Measurements from ENCODE around the gene YIF1A.

YIF1A gene

DNA sequence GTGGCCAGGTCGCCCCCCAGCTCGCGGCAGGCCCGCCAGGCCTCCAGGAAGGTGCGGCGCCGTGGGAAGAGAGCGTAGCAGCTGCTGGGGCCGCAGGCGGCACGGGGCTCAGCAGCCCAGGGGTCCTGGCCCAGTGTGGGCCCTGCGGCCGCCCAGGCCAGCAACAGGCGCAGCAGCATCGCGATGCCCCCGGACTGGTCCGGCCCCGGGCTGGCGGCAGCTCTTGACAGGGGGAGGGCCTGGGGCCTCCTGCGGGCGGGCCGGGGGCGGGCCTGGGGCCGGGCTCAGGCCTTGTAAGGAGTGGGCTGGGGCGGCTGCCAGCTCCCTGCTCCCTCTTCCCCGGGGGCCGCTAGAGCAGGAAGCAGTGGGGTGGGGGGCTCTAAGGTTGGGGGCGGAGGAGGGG, 27.9 kb upstream of the YIF1A start, which contains the start of gene CD248:
CD248 (minus strand) TSS at position 196 of the 403 bp plus-strand sequence; CDS start at position 179, 17 bp downstream.
- Histone ChIP-seq H3K9ac (ENCODE audit: low read depth in 1 of 2, low read length in 2 of 2) (peak within 1 kb of the TSS; percentile 29 to 32), H3K4me1 (ENCODE audit: control insufficient read depth in 2 of 2, insufficient read depth in 2 of 2, low read length in 2 of 2) (peaks cover 13 to 29% of the 10 kb centered on the region in 2 donors), H3K9me3 (ENCODE audit: control insufficient read depth in 2 of 2, low read length in 2 of 2) (no peaks in the 10 kb centered on the region), H3K27me3 (ENCODE audit: control insufficient read depth in 2 of 2, insufficient read depth in 2 of 2, low read length in 2 of 2) (no peaks in the 10 kb centered on the region), H3K4me3 (ENCODE audit: low read length in 2 of 2) (peak within 1 kb of the TSS; percentile 45 to 65), H3K27ac (ENCODE audit: low read depth in 2 of 2, low read length in 2 of 2) (peak within 1 kb of the TSS; percentile 66 to 84), H3K36me3 (ENCODE audit: control insufficient read depth in 2 of 2, insufficient read depth in 2 of 2, low read length in 2 of 2) (no peaks in the 10 kb centered on the region)

DNA sequence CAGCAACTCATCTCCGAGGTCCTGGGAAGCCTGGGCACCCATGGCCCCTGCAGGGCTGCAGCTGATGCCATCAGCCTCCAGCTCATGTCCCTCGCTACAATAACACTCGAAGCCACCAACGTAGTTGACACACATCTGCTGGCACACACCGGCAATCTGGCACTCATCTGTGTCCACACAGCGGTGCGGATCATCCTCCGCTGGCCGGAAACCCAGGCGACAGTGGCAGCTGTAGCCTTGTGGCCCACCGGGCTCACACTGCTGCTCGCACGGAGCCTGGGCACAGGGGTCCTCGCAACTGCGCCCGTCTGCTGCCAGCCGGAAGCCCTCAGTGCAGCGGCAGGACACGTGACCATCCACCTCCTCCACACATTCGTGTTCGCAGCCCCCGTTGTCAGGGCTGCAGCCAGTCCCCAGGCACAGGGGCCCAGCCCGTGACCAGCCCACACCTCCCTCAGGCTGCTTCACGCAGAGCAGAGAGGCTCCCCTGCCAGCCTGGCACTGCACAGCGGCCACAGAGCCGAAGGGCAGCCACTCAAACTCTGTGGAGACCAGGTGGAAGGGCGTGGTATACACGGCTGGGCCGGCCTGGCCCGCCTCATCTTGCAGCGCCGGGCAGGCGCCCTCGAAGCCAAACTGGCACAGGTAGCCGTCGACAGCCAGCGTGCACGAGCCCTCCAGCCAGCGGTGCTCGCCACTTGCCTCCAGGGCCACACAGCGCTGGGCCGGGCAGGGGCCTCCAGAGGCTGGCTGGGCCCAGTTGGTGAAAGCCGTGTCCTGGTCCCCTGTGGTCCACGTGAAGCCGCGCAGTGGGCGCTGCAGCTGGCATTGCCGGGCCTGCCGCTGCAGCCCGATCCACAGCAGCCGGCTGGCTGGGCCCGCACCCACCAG, 27.2 kb upstream of the YIF1A start:
- Histone ChIP-seq H3K4me3 (ENCODE audit: low read length in 2 of 2) (peak overlapping the region; percentile 45 to 65), H3K4me1 (ENCODE audit: control insufficient read depth in 2 of 2, insufficient read depth in 2 of 2, low read length in 2 of 2) (peaks cover 13 to 30% of the 10 kb centered on the region in 2 donors), H3K27me3 (ENCODE audit: control insufficient read depth in 2 of 2, insufficient read depth in 2 of 2, low read length in 2 of 2) (no peaks in the 10 kb centered on the region), H3K9me3 (ENCODE audit: control insufficient read depth in 2 of 2, low read length in 2 of 2) (no peaks in the 10 kb centered on the region), H3K9ac (ENCODE audit: low read depth in 1 of 2, low read length in 2 of 2) (peak overlapping the region in 1 of 2 donors; percentile 29), H3K36me3 (ENCODE audit: control insufficient read depth in 2 of 2, insufficient read depth in 2 of 2, low read length in 2 of 2) (no peaks in the 10 kb centered on the region), H3K27ac (ENCODE audit: low read depth in 2 of 2, low read length in 2 of 2) (peak overlapping the region in 1 of 2 donors; percentile 84)

GRCh38 chr11:66315498-66315885, 26.5 kb upstream of the YIF1A start:
- no peaks in the 10 kb centered on the region for H3K27me3 ChIP-seq (ENCODE audit: control insufficient read depth in 2 of 2, insufficient read depth in 2 of 2, low read length in 2 of 2)
- no peak overlapping the region for H3K27ac ChIP-seq (ENCODE audit: low read depth in 2 of 2, low read length in 2 of 2)
- H3K4me3 ChIP-seq (ENCODE audit: low read length in 2 of 2): peak overlapping the region; percentile 45 to 65
- H3K9me3 ChIP-seq (ENCODE audit: control insufficient read depth in 2 of 2, low read length in 2 of 2): no peaks in the 10 kb centered on the region
- no peak overlapping the region for H3K9ac ChIP-seq (ENCODE audit: low read depth in 1 of 2, low read length in 2 of 2)
- no peaks in the 10 kb centered on the region for H3K36me3 ChIP-seq (ENCODE audit: control insufficient read depth in 2 of 2, insufficient read depth in 2 of 2, low read length in 2 of 2)
- H3K4me1 ChIP-seq (ENCODE audit: control insufficient read depth in 2 of 2, insufficient read depth in 2 of 2, low read length in 2 of 2): peaks cover 13 to 30% of the 10 kb centered on the region in 2 donors

DNA sequence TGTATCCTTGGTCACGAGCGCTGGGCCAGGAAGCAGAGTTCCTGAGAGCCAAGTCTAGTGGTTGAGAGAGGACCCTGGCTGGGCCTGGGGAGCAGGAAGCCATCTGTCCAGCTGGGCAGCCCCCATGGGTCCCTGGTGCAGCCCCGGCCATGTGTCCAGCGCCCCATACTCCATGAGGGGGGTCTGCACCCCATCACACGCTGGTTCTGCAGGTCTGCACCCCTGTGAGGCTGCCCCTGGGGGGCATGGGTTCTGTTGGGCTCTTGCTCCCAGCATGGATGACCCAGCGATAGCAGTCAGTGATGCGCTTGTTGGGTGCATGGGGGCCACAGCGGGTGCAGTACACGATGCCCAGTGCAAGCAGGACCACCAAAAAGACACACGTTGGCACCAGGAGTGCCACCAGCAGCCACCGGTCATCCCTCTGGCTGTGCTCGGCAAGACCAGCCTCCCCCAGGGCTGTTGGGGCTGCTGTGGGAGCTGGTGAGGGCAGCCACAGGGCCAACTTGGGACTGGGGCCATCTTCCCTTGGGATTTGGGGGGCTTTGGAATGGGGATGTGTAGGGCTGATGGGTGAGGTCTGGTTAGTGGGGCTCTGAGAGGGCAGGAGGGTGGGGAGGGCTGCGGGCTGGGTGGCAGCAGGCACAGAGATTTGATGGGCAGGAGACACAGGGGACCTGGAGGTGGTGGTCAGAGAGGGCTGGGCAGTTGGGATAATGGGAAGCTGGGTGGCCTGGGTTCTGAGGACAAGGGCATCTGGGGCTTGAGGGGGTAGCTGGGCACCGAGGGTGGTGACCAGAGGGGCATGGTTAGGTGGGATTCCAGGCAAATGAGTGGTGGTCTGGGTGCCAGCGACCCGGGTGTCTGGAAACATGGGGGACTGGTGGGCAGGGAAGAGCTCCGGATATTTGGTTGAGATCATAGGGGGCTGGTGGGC, 25.9 kb upstream of the YIF1A start:
- H3K4me3 ChIP-seq (ENCODE audit: low read length in 2 of 2): peak overlapping the region; percentile 20 to 45
- no peak overlapping the region for H3K9ac ChIP-seq (ENCODE audit: low read depth in 1 of 2, low read length in 2 of 2)
- no peaks in the 10 kb centered on the region for H3K36me3 ChIP-seq (ENCODE audit: control insufficient read depth in 2 of 2, insufficient read depth in 2 of 2, low read length in 2 of 2)
- no peaks in the 10 kb centered on the region for H3K27me3 ChIP-seq (ENCODE audit: control insufficient read depth in 2 of 2, insufficient read depth in 2 of 2, low read length in 2 of 2)
- peak overlapping the region in 1 of 2 donors; percentile 87 for H3K27ac ChIP-seq (ENCODE audit: low read depth in 2 of 2, low read length in 2 of 2)
- no peaks in the 10 kb centered on the region for H3K9me3 ChIP-seq (ENCODE audit: control insufficient read depth in 2 of 2, low read length in 2 of 2)
- H3K4me1 ChIP-seq (ENCODE audit: control insufficient read depth in 2 of 2, insufficient read depth in 2 of 2, low read length in 2 of 2): peaks cover 13 to 30% of the 10 kb centered on the region in 2 donors

GRCh38 chr11:66314186-66314501, 25.2 kb upstream of the YIF1A start:
- H3K4me3 ChIP-seq (ENCODE audit: low read length in 2 of 2): peak overlapping the region in 1 of 2 donors; percentile 37
- peaks cover 13 to 30% of the 10 kb centered on the region in 2 donors for H3K4me1 ChIP-seq (ENCODE audit: control insufficient read depth in 2 of 2, insufficient read depth in 2 of 2, low read length in 2 of 2)
- peak overlapping the region; percentile 78 to 87 for H3K27ac ChIP-seq (ENCODE audit: low read depth in 2 of 2, low read length in 2 of 2)
- no peaks in the 10 kb centered on the region for H3K27me3 ChIP-seq (ENCODE audit: control insufficient read depth in 2 of 2, insufficient read depth in 2 of 2, low read length in 2 of 2)
- H3K9me3 ChIP-seq (ENCODE audit: control insufficient read depth in 2 of 2, low read length in 2 of 2): no peaks in the 10 kb centered on the region
- no peak overlapping the region for H3K9ac ChIP-seq (ENCODE audit: low read depth in 1 of 2, low read length in 2 of 2)
- H3K36me3 ChIP-seq (ENCODE audit: control insufficient read depth in 2 of 2, insufficient read depth in 2 of 2, low read length in 2 of 2): no peaks in the 10 kb centered on the region

DNA sequence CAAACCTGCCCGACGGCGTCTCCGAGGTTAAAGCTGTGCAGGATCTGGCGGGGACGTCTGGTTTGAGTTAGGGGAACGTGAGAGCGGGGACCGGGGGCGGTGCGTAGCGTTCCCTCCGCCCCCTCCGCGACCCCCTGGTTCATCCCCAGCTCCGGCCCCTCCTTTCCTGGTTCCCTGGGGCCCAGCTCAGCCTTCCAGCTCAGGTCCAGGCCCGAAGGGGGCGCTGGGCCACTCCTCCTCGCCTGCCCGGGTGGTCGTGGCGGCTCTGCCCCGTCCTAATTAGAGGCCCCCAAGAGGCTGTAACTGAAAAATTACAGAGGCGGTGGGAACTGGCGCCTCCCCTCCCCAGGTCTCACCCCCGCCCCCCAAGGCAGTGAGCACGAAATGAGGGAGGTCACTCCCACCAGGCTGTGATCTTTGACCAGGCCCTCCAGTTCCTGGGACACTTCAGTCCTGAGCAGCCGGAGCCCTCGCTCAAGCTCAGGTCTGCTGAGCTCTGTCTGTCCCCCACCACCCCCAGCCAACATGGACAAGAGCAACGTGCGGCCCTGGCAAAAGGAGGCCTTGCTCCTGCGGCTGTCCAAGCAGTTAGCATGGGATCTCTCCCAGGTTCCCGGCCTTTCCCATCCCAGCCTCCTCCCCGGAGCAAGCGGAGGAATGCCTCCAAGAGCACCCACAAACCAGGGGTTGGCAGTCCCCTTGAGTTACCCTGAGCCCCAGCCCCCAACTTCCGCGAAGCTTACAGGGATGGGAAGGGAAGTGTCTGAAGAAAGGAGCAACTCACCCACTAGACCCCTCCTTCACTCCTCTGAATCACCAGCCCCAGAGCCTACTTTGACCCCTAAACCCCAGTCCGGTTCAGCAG, 24.6 kb upstream of the YIF1A start:
- peak overlapping the region; percentile 56 to 65 for H3K9ac ChIP-seq (ENCODE audit: low read depth in 1 of 2, low read length in 2 of 2)
- no peaks in the 10 kb centered on the region for H3K36me3 ChIP-seq (ENCODE audit: control insufficient read depth in 2 of 2, insufficient read depth in 2 of 2, low read length in 2 of 2)
- H3K27me3 ChIP-seq (ENCODE audit: control insufficient read depth in 2 of 2, insufficient read depth in 2 of 2, low read length in 2 of 2): no peaks in the 10 kb centered on the region
- H3K27ac ChIP-seq (ENCODE audit: low read depth in 2 of 2, low read length in 2 of 2): peak overlapping the region; percentile 78 to 87
- no peaks in the 10 kb centered on the region for H3K9me3 ChIP-seq (ENCODE audit: control insufficient read depth in 2 of 2, low read length in 2 of 2)
- peak overlapping the region; percentile 59 to 64 for H3K4me3 ChIP-seq (ENCODE audit: low read length in 2 of 2)
- peaks cover 13 to 30% of the 10 kb centered on the region in 2 donors for H3K4me1 ChIP-seq (ENCODE audit: control insufficient read depth in 2 of 2, insufficient read depth in 2 of 2, low read length in 2 of 2)

GRCh38 chr11:66312549-66313320, 23.8 kb upstream of the YIF1A start:
- Histone ChIP-seq H3K27ac (ENCODE audit: low read depth in 2 of 2, low read length in 2 of 2) (peak overlapping the region; percentile 80 to 92), H3K36me3 (ENCODE audit: control insufficient read depth in 2 of 2, insufficient read depth in 2 of 2, low read length in 2 of 2) (no peaks in the 10 kb centered on the region), H3K4me1 (ENCODE audit: control insufficient read depth in 2 of 2, insufficient read depth in 2 of 2, low read length in 2 of 2) (peaks cover 6 to 21% of the 10 kb centered on the region in 2 donors), H3K9me3 (ENCODE audit: control insufficient read depth in 2 of 2, low read length in 2 of 2) (no peaks in the 10 kb centered on the region), H3K9ac (ENCODE audit: low read depth in 1 of 2, low read length in 2 of 2) (peak overlapping the region; percentile 57 to 65), H3K27me3 (ENCODE audit: control insufficient read depth in 2 of 2, insufficient read depth in 2 of 2, low read length in 2 of 2) (no peaks in the 10 kb centered on the region), H3K4me3 (ENCODE audit: low read length in 2 of 2) (peak overlapping the region; percentile 68 to 81)

GRCh38 chr11:66311965-66312548, 23.1 kb upstream of the YIF1A start:
- peaks cover 4 to 21% of the 10 kb centered on the region in 2 donors for H3K4me1 ChIP-seq (ENCODE audit: control insufficient read depth in 2 of 2, insufficient read depth in 2 of 2, low read length in 2 of 2)
- H3K36me3 ChIP-seq (ENCODE audit: control insufficient read depth in 2 of 2, insufficient read depth in 2 of 2, low read length in 2 of 2): no peaks in the 10 kb centered on the region
- H3K27ac ChIP-seq (ENCODE audit: low read depth in 2 of 2, low read length in 2 of 2): peak overlapping the region; percentile 80 to 92

More at GRCh38 chr11:66311965-66312548, 23.1 kb upstream of the YIF1A start:
- H3K9ac ChIP-seq (ENCODE audit: low read depth in 1 of 2, low read length in 2 of 2): peak overlapping the region; percentile 57 to 61
- no peaks in the 10 kb centered on the region for H3K9me3 ChIP-seq (ENCODE audit: control insufficient read depth in 2 of 2, low read length in 2 of 2)
- peak overlapping the region; percentile 68 to 81 for H3K4me3 ChIP-seq (ENCODE audit: low read length in 2 of 2)
- H3K27me3 ChIP-seq (ENCODE audit: control insufficient read depth in 2 of 2, insufficient read depth in 2 of 2, low read length in 2 of 2): no peaks in the 10 kb centered on the region
